Endothelial cell of umbilical vein (primary cell): ENCODE measurements around the gene NDUFS6. TPM values are rescaled to one million over a fixed set of nuclear protein-coding genes. Genes with fewer than 3 reads are reported as not detected.

Experiments
- BruUV-seq: library from RNA; stranded (reverse); fragments of 400-500 nt; replicated peaks from 2 replicates; lab custom pipeline; 2021; lab: Mats Ljungman, UMichigan
- CTCF ChIA-PET: fragments of 300-600, 350-600 bp; sonication (Branson Sonifier 250); formaldehyde crosslinking; loops from one replicate; lab custom pipeline; 2021; ENCODE audit warnings: antibody characterized with exemption, inconsistent platforms; lab: Charles Lee
- POLR2A ChIA-PET: fragments of 300-600, 350-600 bp; sonication (Branson Sonifier 250); formaldehyde crosslinking; loops from one replicate; lab custom pipeline; 2021; ENCODE audit warnings: antibody characterized with exemption, inconsistent platforms; lab: Charles Lee
- DNase-seq: peaks from one replicate; pipeline ENCODE4 v3.0.0-alpha.2; 2011; ENCODE audit warnings: low read depth, low spot score
- FAIRE-seq: peaks from 2 replicates; lab custom pipeline; 2011; peaks lifted over from hg19 to GRCh38; lab: Jason Lieb, UNC
- H2AFZ ChIP-seq: 2 replicates; pipeline ENCODE4 v1.6.0; 2012; ENCODE audit warnings: low read depth, low read length, control low read depth, inconsistent platforms
- H3K27ac ChIP-seq: 2 replicates; pipeline ENCODE4 v1.5.1; 2011; ENCODE audit warnings: low read depth, mild to moderate bottlenecking, control low read depth, low read length, moderate library complexity; ENCODE audit not compliant: insufficient read depth
- H3K27me3 ChIP-seq, 2 experiments: 2 replicates each; pipeline versions ENCODE4 v1.6.0 to v1.6.1; 2011; ENCODE audit warnings: low read length in 2 of 2, mixed read lengths in 1 of 2; ENCODE audit not compliant: control insufficient read depth in 2 of 2, insufficient read depth in 2 of 2
- H3K36me3 ChIP-seq, 2 experiments: 2 replicates in 1 of 2; 3 replicates in 1 of 2; pipeline ENCODE4 v1.5.1; 2011; ENCODE audit warnings: low read length in 2 of 2, mild to moderate bottlenecking in 1 of 2, moderate library complexity in 1 of 2; ENCODE audit not compliant: control insufficient read depth in 2 of 2, insufficient read depth in 2 of 2; ENCODE audit errors: extremely low read depth in 1 of 2
- H3K4me1 ChIP-seq: 3 replicates; pipeline ENCODE4 v1.5.1; 2011; ENCODE audit warnings: mild to moderate bottlenecking, low read length; ENCODE audit not compliant: control insufficient read depth, insufficient read depth; ENCODE audit errors: extremely low read depth
- H3K4me2 ChIP-seq: 2 replicates; pipeline ENCODE4 v1.6.1; 2011; ENCODE audit warnings: low read length, control low read depth, mixed read lengths; ENCODE audit not compliant: insufficient read depth
- H3K4me3 ChIP-seq, 3 experiments: fragments of 200-600 bp in 1 of 3; sonication (generic), shearing (Covaris generic) in 1 of 3; replicated peaks in 1 of 3; 2 replicates each; pipeline ENCODE4 v1.5.1; 2011 to 2016; ENCODE audit warnings: control low read depth in 3 of 3, low read length in 3 of 3, mild to moderate bottlenecking in 2 of 3, inconsistent platforms in 1 of 3, low read depth in 1 of 3, moderate library complexity in 1 of 3; ENCODE audit not compliant: insufficient read depth in 1 of 3
- H3K79me2 ChIP-seq: 2 replicates; pipeline ENCODE4 v1.6.0; 2012; ENCODE audit warnings: low read length, inconsistent platforms; ENCODE audit not compliant: control insufficient read depth, insufficient read depth
- H3K9ac ChIP-seq: replicated peaks from 2 replicates; pipeline ENCODE3; 2011; ENCODE audit warnings: low read length, control low read depth; ENCODE audit not compliant: insufficient read depth; ENCODE audit errors: extremely low read depth
- H3K9me1 ChIP-seq: replicated peaks from 3 replicates; pipeline ENCODE4 v1.6.0; 2011; ENCODE audit warnings: mild to moderate bottlenecking, low read length; ENCODE audit not compliant: control insufficient read depth, insufficient read depth; ENCODE audit errors: extremely low read depth
- H3K9me3 ChIP-seq: replicated peaks from 2 replicates; pipeline ENCODE4 v1.5.1; 2012; ENCODE audit warnings: low read length, inconsistent platforms; ENCODE audit not compliant: control insufficient read depth, insufficient read depth
- H4K20me1 ChIP-seq: replicated peaks from 2 replicates; pipeline ENCODE3; 2011; ENCODE audit warnings: mild to moderate bottlenecking, low read length; ENCODE audit not compliant: control insufficient read depth, insufficient read depth; ENCODE audit errors: extremely low read depth
- CTCF ChIP-seq, 2 donors: IDR thresholded peaks; 1 replicate in 1 of 2; 2 replicates in 1 of 2; pipeline ENCODE4 v1.5.1; 2011; ENCODE audit warnings: low read length in 2 of 2, mild to moderate bottlenecking in 2 of 2, moderate library complexity in 2 of 2, control low read depth in 1 of 2, inconsistent platforms in 1 of 2, low read depth in 1 of 2; ENCODE audit not compliant: insufficient read depth in 1 of 2; ENCODE audit errors: extremely low read depth in 1 of 2
- EZH2 ChIP-seq: IDR thresholded peaks from 2 replicates; pipeline ENCODE4 v1.6.1; 2012; ENCODE audit warnings: borderline replicate concordance, low read depth, mild to moderate bottlenecking, moderate library complexity, low read length, inconsistent platforms; ENCODE audit not compliant: severe bottlenecking
- FOS ChIP-seq: IDR thresholded peaks from 2 replicates; pipeline ENCODE4 v1.6.1; 2011; ENCODE audit warnings: mild to moderate bottlenecking, low read length, moderate library complexity, borderline replicate concordance; ENCODE audit not compliant: insufficient read depth
- GATA2 ChIP-seq: IDR thresholded peaks from 2 replicates; pipeline ENCODE4 v1.7.0; 2011; ENCODE audit warnings: low read depth, mild to moderate bottlenecking, moderate library complexity, mixed read lengths, low read length; ENCODE audit not compliant: insufficient read length, insufficient read depth
- JUN ChIP-seq: IDR thresholded peaks from 2 replicates; pipeline ENCODE4 v1.6.1; 2011; ENCODE audit warnings: borderline replicate concordance, low read depth; ENCODE audit not compliant: insufficient read length, insufficient read depth
- MAX ChIP-seq: IDR thresholded peaks from 2 replicates; pipeline ENCODE4 v1.6.1; 2011; ENCODE audit not compliant: insufficient read depth, insufficient read length
- MYC ChIP-seq: IDR thresholded peaks from one replicate; pipeline ENCODE4 v1.6.1; 2011; ENCODE audit warnings: mild to moderate bottlenecking, low read depth, low read length
- POLR2A ChIP-seq: IDR thresholded peaks from 2 replicates; pipeline ENCODE4 v1.6.1; 2012; ENCODE audit warnings: low read depth, mild to moderate bottlenecking, control low read depth, low read length
- POLR2AphosphoS5 ChIP-seq: IDR thresholded peaks from 2 replicates; pipeline ENCODE4 v1.6.1; 2012; ENCODE audit warnings: low read depth, mild to moderate bottlenecking, control low read depth, low read length, moderate library complexity; ENCODE audit not compliant: insufficient read depth
- dilution Hi-C: fragments of 300-500 bp; cut with MboI; formaldehyde crosslinking; loops from one replicate; pipeline ENCODE4 v1.15.0; 2019; ENCODE audit warnings: low sequenced_read_pairs; ENCODE audit not compliant: extremely low pct_ligation_motif_present
- intact Hi-C: fragments of 100-400 bp; cut with micrococcal nuclease; formaldehyde crosslinking; loops from one replicate; pipeline ENCODE4 v1.10.0; 2022
- polyA plus RNA-seq, 4 experiments: library from polyadenylated mRNA; depleted of rRNA in 3 of 4; stranded (reverse) in 3 of 4; unstranded in 1 of 4; fragments of >200 nt; gene quantifications; 2 replicates each; pipeline versions ENCODE4 v1.2.1 to v1.2.3, GENCODE V29; 2011 to 2012; ENCODE audit warnings: missing spikeins in 1 of 4
- total RNA-seq: library from RNA; stranded (reverse); gene quantifications from 2 replicates; pipeline ENCODE4 v1.2.3, GENCODE V29; 2021

The NDUFS6 gene
- total and polyA plus RNA-seq, 2 donors (not counting 3 experiments of a cell fraction or from before 2014, with no cell fraction given), result 42.5 to 127 TPM

- FAIRE-seq (no peak), DNase-seq (no peak)
- Histone ChIP-seq H3K9me1 (no peaks in the 10 kb centered on the region), H3K9ac (no peak overlapping the region), H3K9me3 (no peaks in the 10 kb centered on the region), H2AFZ (no peak overlapping the region), H3K27me3 (peaks cover 8 to 14% of the 10 kb centered on the region in 2 experiments), H3K36me3 (no peaks in the 10 kb centered on the region), H4K20me1 (no peaks in the 10 kb centered on the region), H3K4me3 (no peak overlapping the region), H3K27ac (no peak overlapping the region), H3K4me1 (no peaks in the 10 kb centered on the region), H3K4me2 (no peak overlapping the region), H3K79me2 (no peaks in the 10 kb centered on the region)
- no TSS peak for BruUV-seq
- intact Hi-C loops, result no loop called here
- ChIA-PET CTCF (no interaction called here), POLR2A (no interaction called here)
- TF ChIP-seq JUN, result no peak
- no peak for TF ChIP-seq EZH2
- no peak for TF ChIP-seq MAX
- no peak for TF ChIP-seq MYC
- TF ChIP-seq CTCF (IDR thresholded peaks at IDR 0.05; ENCODE audit: extremely low read depth in 1 of 2, insufficient read depth in 1 of 2, low read depth in 1 of 2, low read length in 2 of 2), result no peak
- no peak for TF ChIP-seq FOS
- TF ChIP-seq POLR2A, result no peak
- no peak for TF ChIP-seq POLR2AphosphoS5
- no peak for TF ChIP-seq GATA2
- dilution Hi-C loops, result no loop called here
Measured at GRCh38 chr5:1855075-1855474, 53.9 kb downstream of the NDUFS6 start.
